Middle frontal gyrus (tissue), 1 donor: ENCODE results near the gene ESYT1.

ENCODE experiments used
- DNase-seq: peaks from one replicate; pipeline ENCODE4 v3.0.0-alpha.2; 2015; ENCODE audit warnings: low spot score; ENCODE audit errors: extremely low spot score

ESYT1 gene

GRCh38 chr12:56186957-56187356 lies 58.9 kb downstream of the ESYT1 start:
- DNase-seq = no peak

GRCh38 chr12:56188131-56188777 lies 60.2 kb downstream of the ESYT1 start:
- DNase-seq = no peak

- no peak for DNase-seq
These were observed 60.7 kb downstream of the ESYT1 start for GRCh38 chr12:56188778-56189098.

GRCh38 chr12:56189099-56189917 lies 61.2 kb downstream of the ESYT1 start, which contains the start of gene SMARCC2:
SMARCC2 (minus strand) TSS chr12:56189483; CDS start chr12:56189461, 22 bp downstream.
- peak; percentile 68 for DNase-seq

- peak; percentile 85 for DNase-seq
These were observed 62.0 kb downstream of the ESYT1 start for GRCh38 chr12:56189918-56190694.

GRCh38 chr12:56190695-56191155 lies 62.7 kb downstream of the ESYT1 start:
- no peak for DNase-seq

- DNase-seq = no peak
These were observed 64.5 kb downstream of the ESYT1 start for GRCh38 chr12:56192582-56192981.

- DNase-seq = peak; percentile 53
These were observed 65.0 kb downstream of the ESYT1 start for GRCh38 chr12:56193025-56193578.
